GM23338 (cell line): ENCODE measurements around the gene NSMCE1. TPM values are rescaled to one million over a fixed set of nuclear protein-coding genes. Genes with fewer than 3 reads are reported as not detected.

Experiments used
- ATAC-seq: fragments of 200-7000 bp; cut with Tn5 transposase; 3 replicates; pipeline ENCODE4 v1.9.1; 2020
- DNase-seq: peaks from one replicate; pipeline ENCODE4 v3.0.0-alpha.2; 2015; ENCODE audit warnings: low spot score
- H2AFZ ChIP-seq: fragments of 200-600 bp; sonication (generic); 2 replicates; pipeline ENCODE4 v1.8.0; 2016; ENCODE audit warnings: antibody characterized with exemption, mild to moderate bottlenecking, moderate library complexity
- H3F3A ChIP-seq: fragments of 200-600 bp; sonication (generic); replicated peaks from 2 replicates; pipeline ENCODE4 v1.8.0; 2017; ENCODE audit warnings: antibody characterized with exemption, mixed run types, low read depth
- H3K27ac ChIP-seq: fragments of 200-600 bp; sonication (generic); 2 replicates; pipeline ENCODE4 v1.6.1; 2016; ENCODE audit warnings: low read depth
- H3K27me3 ChIP-seq: fragments of 200-600 bp; sonication (generic); 2 replicates; pipeline ENCODE4 v1.8.0; 2016; ENCODE audit warnings: mild to moderate bottlenecking, mixed run types, moderate library complexity; ENCODE audit not compliant: insufficient read depth
- H3K36me3 ChIP-seq: fragments of 200-600 bp; sonication (generic); 2 replicates; pipeline ENCODE4 v1.8.0; 2016; ENCODE audit warnings: mild to moderate bottlenecking; ENCODE audit not compliant: insufficient read depth
- H3K4me1 ChIP-seq: fragments of 200-600 bp; sonication (generic); 2 replicates; pipeline ENCODE4 v1.8.0; 2016; ENCODE audit warnings: mild to moderate bottlenecking, moderate library complexity; ENCODE audit not compliant: insufficient read depth
- H3K4me2 ChIP-seq: fragments of 200-600 bp; sonication (generic); 2 replicates; pipeline ENCODE4 v1.7.1; 2017; ENCODE audit warnings: mixed run types
- H3K4me3 ChIP-seq: fragments of 200-600 bp; sonication (generic); 2 replicates; pipeline ENCODE4 v1.6.1; 2016; ENCODE audit warnings: mixed run types
- H3K79me2 ChIP-seq: fragments of 200-600 bp; sonication (generic); replicated peaks from 2 replicates; pipeline ENCODE4 v1.8.0; 2017; ENCODE audit warnings: mild to moderate bottlenecking; ENCODE audit not compliant: insufficient read depth
- H3K9me2 ChIP-seq: fragments of 200-600 bp; sonication (generic); 2 replicates; pipeline ENCODE4 v1.8.0; 2017; ENCODE audit not compliant: insufficient read depth
- H4K20me1 ChIP-seq: fragments of 200-600 bp; sonication (generic); replicated peaks from 2 replicates; pipeline ENCODE4 v1.8.0; 2017; ENCODE audit warnings: mild to moderate bottlenecking; ENCODE audit not compliant: insufficient read depth
- H3K27ac Mint-ChIP-seq: 2 replicates; pipeline ENCODE4 v1.8.0; 2020; ENCODE audit warnings: inconsistent platforms, mild to moderate bottlenecking, moderate library complexity, mixed read lengths
- H3K27me3 Mint-ChIP-seq: 3 replicates; pipeline ENCODE4 v1.8.0; 2022; ENCODE audit warnings: low read depth, mild to moderate bottlenecking, moderate library complexity, mixed read lengths, inconsistent platforms; ENCODE audit not compliant: insufficient read depth, poor library complexity
- H3K36me3 Mint-ChIP-seq: 3 replicates; pipeline ENCODE4 v1.8.0; 2021; ENCODE audit warnings: low read depth, mild to moderate bottlenecking, inconsistent platforms, moderate library complexity, mixed read lengths
- H3K4me1 Mint-ChIP-seq: 3 replicates; pipeline ENCODE4 v1.8.0; 2020; ENCODE audit warnings: mild to moderate bottlenecking, inconsistent platforms, mixed read lengths
- H3K4me3 Mint-ChIP-seq: 3 replicates; pipeline ENCODE4 v1.8.0; 2021; ENCODE audit warnings: moderate library complexity, mild to moderate bottlenecking, inconsistent platforms, mixed read lengths
- H3K9me3 Mint-ChIP-seq: 3 replicates; pipeline ENCODE4 v1.8.0; 2020; ENCODE audit warnings: moderate library complexity, mild to moderate bottlenecking, inconsistent platforms, mixed read lengths
- CREB1 ChIP-seq: fragments of 250-450 bp; sonication (Bioruptor Pico); IDR thresholded peaks from 2 replicates; pipeline ENCODE4 v1.5.0; 2020; ENCODE audit warnings: low read depth, mild to moderate bottlenecking, moderate library complexity
- CTCF ChIP-seq, 2 experiments: fragments of 200-600 bp in 1 of 2; sonication (generic) in 1 of 2; conservative IDR thresholded peaks; 2 replicates each; pipeline versions ENCODE4 v1.5.1 to v1.6.1; 2016 to 2017; ENCODE audit warnings: antibody characterized with exemption in 2 of 2, low read depth in 2 of 2, mild to moderate bottlenecking in 2 of 2, moderate library complexity in 1 of 2
- ETS1 ChIP-seq: IDR thresholded peaks from 2 replicates; pipeline ENCODE4 v1.6.1; 2016; ENCODE audit warnings: antibody characterized with exemption
- JUNB ChIP-seq: IDR thresholded peaks from one replicate; pipeline ENCODE4 v1.6.1; 2016; ENCODE audit warnings: antibody characterized with exemption; ENCODE audit not compliant: unreplicated experiment
- NANOG ChIP-seq: IDR thresholded peaks from 2 replicates; pipeline ENCODE4 v1.6.1; 2016; ENCODE audit warnings: antibody characterized with exemption, borderline replicate concordance
- REST ChIP-seq: IDR thresholded peaks from one replicate; pipeline ENCODE4 v1.6.1; 2018; ENCODE audit warnings: antibody characterized with exemption; ENCODE audit not compliant: unreplicated experiment
- ZNF114 ChIP-seq: fragments of 250-450 bp; sonication (Bioruptor Pico); IDR thresholded peaks from 2 replicates; pipeline ENCODE4 v1.5.0; 2020; ENCODE audit warnings: mild to moderate bottlenecking, moderate library complexity
- ZNF331 ChIP-seq: fragments of 250-450 bp; sonication (Bioruptor Pico); IDR thresholded peaks from 2 replicates; pipeline ENCODE4 v1.5.0; 2020; ENCODE audit warnings: low read depth, mild to moderate bottlenecking, moderate library complexity
- polyA plus RNA-seq: library from polyadenylated mRNA; unstranded; fragments of >200 nt; fragmentation: Nextera tagmentation; extraction: Ambion mirVana; gene quantifications from 2 replicates; pipeline ENCODE4 v1.2.1, GENCODE V29; 2016
- total RNA-seq: library from RNA; depleted of rRNA; stranded (reverse); fragments of >200 nt; shearing (Covaris generic); gene quantifications from 2 replicates; pipeline ENCODE4 v1.2.3, GENCODE V29; 2014

The NSMCE1 gene
- total and polyA plus RNA-seq, 2 experiments from 2014 or later, result 30.6 to 50.8 TPM

GRCh38 chr16:27246439-27246838 lies 22.1 kb downstream of the NSMCE1 start (continued):
- TF ChIP-seq CTCF (conservative IDR thresholded peaks at IDR 0.05; ENCODE audit: low read depth in 2 of 2), result no peak

- H3K27me3 ChIP-seq, result no peaks in the 10 kb centered on the region
- ATAC-seq, result no peak
- Mint-ChIP-seq H3K9me3 (no peaks in the 10 kb centered on the region; the same call in 2 of the 3 replicates), H3K36me3 (no peaks in the 10 kb centered on the region; the same call in 1 of the 3 replicates), H3K4me1 (peaks cover 23% of the 10 kb centered on the region), H3K4me3 (no peak overlapping the region), H3K27me3 (peaks cover 6% of the 10 kb centered on the region), H3K27ac (no peak overlapping the region)
- peaks cover 10% of the 10 kb centered on the region for H3K4me1 ChIP-seq
- no peak overlapping the region for H3K4me2 ChIP-seq
- no peaks in the 10 kb centered on the region for H3K79me2 ChIP-seq
- H3F3A ChIP-seq, result no peaks in the 10 kb centered on the region
- H3K36me3 ChIP-seq, result no peaks in the 10 kb centered on the region
- no peak overlapping the region for H3K27ac ChIP-seq
- H3K4me3 ChIP-seq, result no peak overlapping the region
- no peak overlapping the region for H2AFZ ChIP-seq
- DNase-seq, result no peak
- H4K20me1 ChIP-seq, result no peaks in the 10 kb centered on the region
- no peaks in the 10 kb centered on the region for H3K9me2 ChIP-seq
- TF ChIP-seq REST, result no peak
- TF ChIP-seq ETS1, result no peak
- TF ChIP-seq CREB1 (CRISPR knock-in tag), result no peak
- no peak for TF ChIP-seq JUNB
- no peak for TF ChIP-seq CTCF (conservative IDR thresholded peaks at IDR 0.05; ENCODE audit: low read depth in 2 of 2)
- TF ChIP-seq ZNF331 (CRISPR knock-in tag), result no peak
- no peak for TF ChIP-seq ZNF114 (CRISPR knock-in tag)
- no peak for TF ChIP-seq NANOG
These were observed 23.0 kb downstream of the NSMCE1 start for GRCh38 chr16:27245276-27246172.
